ENCODE measurements around the gene RPL18A.

The RPL18A gene

DNA sequence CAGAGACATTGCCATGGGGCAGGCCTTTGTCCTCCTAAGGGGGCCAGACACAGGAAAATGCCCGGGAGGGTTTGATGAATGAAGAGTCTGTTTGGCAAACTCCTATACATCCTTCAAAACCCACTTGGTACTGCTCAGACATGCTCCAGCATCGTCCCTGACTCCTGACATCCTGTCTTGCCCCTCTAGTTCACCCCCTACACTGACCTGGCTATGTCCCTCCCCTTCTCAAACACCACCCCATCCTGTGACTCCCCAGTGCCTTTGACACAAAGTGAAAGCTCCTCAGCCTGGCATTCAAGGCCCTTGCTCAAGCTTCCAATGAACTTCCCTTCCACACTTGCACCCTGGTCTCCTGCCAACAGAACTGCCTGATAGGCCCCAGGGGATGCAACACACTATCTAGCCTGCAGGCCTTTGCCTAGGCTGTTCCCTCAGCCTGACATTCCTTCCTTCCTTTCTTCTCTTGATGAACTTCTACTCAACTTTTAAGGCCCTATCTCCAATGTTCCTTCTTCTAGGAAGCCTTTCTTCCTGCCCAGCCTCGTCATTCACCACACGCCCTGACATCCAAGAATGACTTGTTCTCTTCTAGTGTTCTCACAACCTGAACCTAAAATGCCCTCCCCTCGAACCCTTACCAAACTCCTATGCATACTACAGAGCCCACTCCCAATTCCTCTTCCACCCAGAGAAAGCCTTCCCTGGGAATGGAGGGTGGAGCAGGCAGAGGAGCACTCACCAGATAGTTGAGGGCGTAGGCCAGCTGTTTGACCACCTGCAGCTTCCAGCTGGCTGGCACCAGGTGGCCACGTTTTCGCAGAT lies 24.3 kb upstream of the RPL18A start:
- no peaks in the 10 kb centered on the region for H3K36me3 ChIP-seq (ENCODE audit: insufficient read depth, insufficient read length, low read length)

DNA sequence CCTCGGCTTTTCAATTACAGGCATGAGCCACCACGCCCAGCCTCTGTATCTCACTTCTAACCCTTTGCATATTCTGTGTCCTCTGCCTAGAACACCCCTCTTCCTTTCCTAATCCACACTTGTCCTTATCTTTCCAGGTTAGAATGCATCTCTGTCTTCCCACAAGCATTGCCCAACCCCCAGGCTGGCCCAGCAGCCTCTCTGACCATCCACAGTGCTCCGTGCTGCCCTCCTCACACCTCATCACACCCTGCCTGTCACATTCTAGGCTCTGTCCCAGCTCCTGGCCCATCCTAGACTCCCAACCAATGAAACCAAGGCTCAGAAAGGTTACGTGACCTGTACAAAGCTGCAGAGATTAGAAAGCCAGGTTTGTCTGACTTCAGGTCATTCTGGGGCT lies 23.2 kb upstream of the RPL18A start:
- peaks cover 39% of the 10 kb centered on the region for H3K27me3 ChIP-seq (ENCODE audit: insufficient read depth, insufficient read length)
- TF ChIP-seq SUZ12 (IDR thresholded peaks at IDR 0.05; ENCODE audit: extremely low read depth, insufficient read depth, insufficient read length) (no peak), ZNF274 (IDR thresholded peaks at IDR 0.05; ENCODE audit: low read depth, low read length) (no peak), YY1 (IDR thresholded peaks at IDR 0.05; ENCODE audit: insufficient read depth, insufficient read length) (no peak)
- no peak overlapping the region for H3K4me3 ChIP-seq (ENCODE audit: insufficient read length, low read depth)
- H3K9me3 ChIP-seq (ENCODE audit: insufficient read depth, low read length): no peaks in the 10 kb centered on the region
- DNase-seq (ENCODE audit: low read depth, low spot score): no peak
- H3K4me1 ChIP-seq (ENCODE audit: insufficient read depth, insufficient read length): peaks cover 17% of the 10 kb centered on the region
- no peaks in the 10 kb centered on the region for H3K36me3 ChIP-seq (ENCODE audit: insufficient read depth, insufficient read length, low read length)
- no peak overlapping the region for H3K9ac ChIP-seq (ENCODE audit: insufficient read length, low read depth)

More for the DNA sequence above, 24.3 kb upstream of the RPL18A start:
- Histone ChIP-seq H3K9ac (ENCODE audit: insufficient read length, low read depth) (no peak overlapping the region), H3K27me3 (ENCODE audit: insufficient read depth, insufficient read length) (peaks cover 34% of the 10 kb centered on the region), H3K4me1 (ENCODE audit: insufficient read depth, insufficient read length) (peaks cover 13% of the 10 kb centered on the region), H3K9me3 (ENCODE audit: insufficient read depth, low read length) (no peaks in the 10 kb centered on the region), H3K4me3 (ENCODE audit: insufficient read length, low read depth) (no peak overlapping the region)
- DNase-seq (ENCODE audit: low read depth, low spot score): no peak
- no peak for TF ChIP-seq ZNF274 (IDR thresholded peaks at IDR 0.05; ENCODE audit: low read depth, low read length)
- no peak for TF ChIP-seq YY1 (IDR thresholded peaks at IDR 0.05; ENCODE audit: insufficient read depth, insufficient read length)
- no peak for TF ChIP-seq SUZ12 (IDR thresholded peaks at IDR 0.05; ENCODE audit: extremely low read depth, insufficient read depth, insufficient read length)

DNA sequence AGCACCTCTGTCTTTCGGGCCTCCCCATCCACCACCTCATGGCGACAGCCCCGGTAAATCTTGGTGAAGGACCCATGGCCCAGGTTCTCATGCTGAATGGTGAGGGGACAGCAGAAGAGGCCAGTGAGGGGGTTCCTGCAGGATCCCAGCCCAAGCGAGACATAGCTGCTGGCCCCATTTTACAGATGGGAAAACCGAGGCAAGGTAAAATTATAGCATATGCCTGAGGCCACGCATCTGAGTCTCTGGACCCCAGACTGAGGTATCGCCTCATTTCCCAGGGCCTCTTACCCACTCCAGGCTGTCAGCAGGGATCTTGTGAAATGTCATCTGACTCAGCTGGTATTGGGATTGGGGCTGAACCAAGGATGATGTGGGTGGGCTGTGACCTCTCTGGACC lies 21.7 kb upstream of the RPL18A start:
- no peak overlapping the region for H3K9ac ChIP-seq (ENCODE audit: insufficient read length, low read depth)
- peaks cover 20% of the 10 kb centered on the region for H3K4me1 ChIP-seq (ENCODE audit: insufficient read depth, insufficient read length)
- no peak for TF ChIP-seq SUZ12 (IDR thresholded peaks at IDR 0.05; ENCODE audit: extremely low read depth, insufficient read depth, insufficient read length)
- no peak for TF ChIP-seq ZNF274 (IDR thresholded peaks at IDR 0.05; ENCODE audit: low read depth, low read length)
- no peak for TF ChIP-seq YY1 (IDR thresholded peaks at IDR 0.05; ENCODE audit: insufficient read depth, insufficient read length)
- DNase-seq (ENCODE audit: low read depth, low spot score): no peak
- H3K36me3 ChIP-seq (ENCODE audit: insufficient read depth, insufficient read length, low read length): no peaks in the 10 kb centered on the region
- H3K27me3 ChIP-seq (ENCODE audit: insufficient read depth, insufficient read length): peaks cover 32% of the 10 kb centered on the region
- H3K4me3 ChIP-seq (ENCODE audit: insufficient read length, low read depth): no peak overlapping the region
- no peaks in the 10 kb centered on the region for H3K9me3 ChIP-seq (ENCODE audit: insufficient read depth, low read length)

DNA sequence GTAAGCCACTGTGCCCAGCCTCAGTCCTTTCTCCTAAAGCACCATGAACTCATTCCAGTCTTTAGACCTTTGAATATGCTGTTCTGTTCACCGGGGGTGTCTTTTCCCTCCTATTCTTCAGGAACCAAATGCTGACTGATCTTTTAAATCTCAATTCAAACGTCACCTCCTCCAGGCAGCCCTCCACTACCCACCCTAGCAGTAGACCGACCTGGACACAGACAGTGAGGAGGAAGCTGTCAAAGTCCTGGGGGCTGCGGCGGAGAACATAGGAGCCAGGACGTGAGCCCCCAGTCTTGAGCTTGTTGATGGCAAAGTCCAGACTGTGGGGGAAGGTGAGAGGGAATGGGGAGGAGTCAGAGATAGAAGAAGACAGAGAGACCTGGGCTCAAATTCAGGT lies 19.7 kb upstream of the RPL18A start:
- H3K27me3 ChIP-seq (ENCODE audit: insufficient read depth, insufficient read length): peaks cover 30% of the 10 kb centered on the region
- H3K9ac ChIP-seq (ENCODE audit: insufficient read length, low read depth): no peak overlapping the region
- TF ChIP-seq YY1 (IDR thresholded peaks at IDR 0.05; ENCODE audit: insufficient read depth, insufficient read length): no peak
- TF ChIP-seq SUZ12 (IDR thresholded peaks at IDR 0.05; ENCODE audit: extremely low read depth, insufficient read depth, insufficient read length): no peak
- TF ChIP-seq ZNF274 (IDR thresholded peaks at IDR 0.05; ENCODE audit: low read depth, low read length): no peak
- peaks cover 20% of the 10 kb centered on the region for H3K4me1 ChIP-seq (ENCODE audit: insufficient read depth, insufficient read length)
- no peak overlapping the region for H3K4me3 ChIP-seq (ENCODE audit: insufficient read length, low read depth)
- no peaks in the 10 kb centered on the region for H3K9me3 ChIP-seq (ENCODE audit: insufficient read depth, low read length)
- DNase-seq (ENCODE audit: low read depth, low spot score): no peak
- no peaks in the 10 kb centered on the region for H3K36me3 ChIP-seq (ENCODE audit: insufficient read depth, insufficient read length, low read length)

DNA sequence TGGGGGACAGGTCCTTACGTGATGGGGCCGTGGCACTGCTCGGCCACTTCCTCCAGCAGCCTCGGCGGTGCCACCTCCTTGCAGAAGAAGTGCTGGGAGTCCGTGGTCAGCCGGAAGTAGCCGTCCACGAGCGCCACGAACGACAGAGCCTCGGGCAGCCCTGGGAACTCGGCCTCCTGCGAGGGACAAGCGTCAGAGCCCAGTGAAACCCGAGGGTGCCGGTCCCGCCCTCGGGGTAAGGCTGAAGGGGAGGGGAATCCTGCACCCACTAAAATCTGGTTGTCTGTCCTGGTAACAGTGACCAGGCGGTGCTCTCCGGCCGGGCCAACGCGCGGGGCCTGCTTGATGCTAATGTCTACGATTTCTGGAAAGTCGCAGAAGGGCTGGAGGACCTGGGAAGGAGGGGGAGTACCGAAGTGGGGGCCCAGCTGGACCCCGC lies 18.3 kb upstream of the RPL18A start:
- H3K9ac ChIP-seq (ENCODE audit: insufficient read length, low read depth): peak overlapping the region; percentile 76
- peak overlapping the region; percentile 67 for H3K4me3 ChIP-seq (ENCODE audit: insufficient read length, low read depth)
- no peak for DNase-seq (ENCODE audit: low read depth, low spot score)
- H3K36me3 ChIP-seq (ENCODE audit: insufficient read depth, insufficient read length, low read length): no peaks in the 10 kb centered on the region
- TF ChIP-seq SUZ12 (IDR thresholded peaks at IDR 0.05; ENCODE audit: extremely low read depth, insufficient read depth, insufficient read length): no peak
- no peak for TF ChIP-seq YY1 (IDR thresholded peaks at IDR 0.05; ENCODE audit: insufficient read depth, insufficient read length)
- no peak for TF ChIP-seq ZNF274 (IDR thresholded peaks at IDR 0.05; ENCODE audit: low read depth, low read length)
- peaks cover 30% of the 10 kb centered on the region for H3K27me3 ChIP-seq (ENCODE audit: insufficient read depth, insufficient read length)
- peaks cover 16% of the 10 kb centered on the region for H3K4me1 ChIP-seq (ENCODE audit: insufficient read depth, insufficient read length)
- no peaks in the 10 kb centered on the region for H3K9me3 ChIP-seq (ENCODE audit: insufficient read depth, low read length)

DNA sequence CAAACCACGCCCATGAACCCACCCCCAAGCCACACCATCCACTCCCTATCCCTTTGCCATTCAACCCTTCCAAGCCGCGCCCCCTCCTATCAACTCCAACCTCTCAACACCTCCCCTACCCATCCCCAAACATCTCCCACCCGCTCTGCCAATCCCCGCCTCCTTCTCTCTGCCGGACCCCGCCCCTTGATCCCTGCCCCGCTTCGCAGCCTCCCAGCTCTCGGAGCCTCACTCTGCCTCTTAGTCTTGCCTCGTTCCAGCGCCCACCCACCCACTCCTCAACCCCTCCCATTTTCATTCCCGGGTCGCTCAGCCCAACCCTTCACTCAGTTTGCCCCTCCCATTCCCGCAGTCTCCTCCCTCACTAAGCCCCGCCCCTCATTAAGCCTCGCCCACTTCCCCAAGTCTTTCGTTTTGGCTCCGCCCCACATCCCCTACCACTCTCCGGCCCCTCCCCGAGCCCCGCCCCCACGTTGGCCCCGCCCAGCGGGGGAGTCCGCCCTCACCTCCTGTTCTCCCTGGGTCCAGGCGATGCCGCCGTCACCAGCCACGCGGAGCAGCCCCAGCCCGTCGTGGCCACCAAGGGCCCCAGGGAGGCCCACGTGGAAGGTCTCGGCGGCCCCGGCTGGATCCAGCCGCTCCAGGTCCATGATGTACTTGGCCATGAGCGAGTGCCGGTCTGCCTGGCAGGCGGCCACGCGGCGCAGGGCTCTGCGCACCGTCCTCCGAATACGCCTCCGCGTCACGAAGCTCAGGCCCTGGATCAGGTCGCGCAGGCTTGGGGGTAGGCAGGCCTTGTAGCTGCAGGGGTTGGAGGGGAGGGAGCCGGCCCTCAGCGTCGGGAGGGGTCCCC lies 17.7 kb upstream of the RPL18A start:
- Histone ChIP-seq H3K36me3 (ENCODE audit: insufficient read depth, insufficient read length, low read length) (no peaks in the 10 kb centered on the region), H3K9me3 (ENCODE audit: insufficient read depth, low read length) (no peaks in the 10 kb centered on the region), H3K9ac (ENCODE audit: insufficient read length, low read depth) (peak overlapping the region; percentile 92), H3K27me3 (ENCODE audit: insufficient read depth, insufficient read length) (peaks cover 30% of the 10 kb centered on the region), H3K4me1 (ENCODE audit: insufficient read depth, insufficient read length) (peaks cover 16% of the 10 kb centered on the region), H3K4me3 (ENCODE audit: insufficient read length, low read depth) (peak overlapping the region; percentile 76)
- TF ChIP-seq SUZ12 (IDR thresholded peaks at IDR 0.05; ENCODE audit: extremely low read depth, insufficient read depth, insufficient read length) (no peak), ZNF274 (IDR thresholded peaks at IDR 0.05; ENCODE audit: low read depth, low read length) (no peak), YY1 (IDR thresholded peaks at IDR 0.05; ENCODE audit: insufficient read depth, insufficient read length) (no peak)
- peak; percentile 95 for DNase-seq (ENCODE audit: low read depth, low spot score)

Measured in NT2/D1 (cell line).